ENCODE results near the gene CRYL1. TPM values are rescaled to one million over a fixed set of nuclear protein-coding genes. Genes with fewer than 3 reads are reported as not detected.
A peak's percentile ranks its signal among the peaks of the same experiment; 100 is the strongest.

Gene CRYL1
- polyA plus RNA-seq, 3 donors = 35.0 to 70.2 (median 51.4) TPM

GRCh38 chr13:20390526-20391175 is 135.0 kb downstream of the CRYL1 start:
- Histone ChIP-seq H3K4me3 (replicated peaks in 1 of 3; ENCODE audit: low read depth in 2 of 3, low read length in 3 of 3) (no peak overlapping the region), H3K9me3 (replicated peaks in 1 of 2; ENCODE audit: control insufficient read depth in 1 of 2, insufficient read depth in 1 of 2, low read length in 2 of 2) (peaks cover 9 to 20% of the 10 kb centered on the region in 2 donors), H3K9ac (ENCODE audit: insufficient read depth, low read length, poor library complexity, severe bottlenecking) (no peak overlapping the region), H3K27ac (ENCODE audit: low read depth in 1 of 2, low read length in 2 of 2) (no peak overlapping the region), H4K20me1 (ENCODE audit: insufficient read depth, low read length) (no peaks in the 10 kb centered on the region), H3K36me3 (replicated peaks in 1 of 2; ENCODE audit: control insufficient read depth in 1 of 2, insufficient read depth in 2 of 2, low read length in 2 of 2) (no peaks in the 10 kb centered on the region), H2AFZ (ENCODE audit: insufficient read depth, low read depth, low read length, poor library complexity, severe bottlenecking) (no peak overlapping the region), H3K27me3 (ENCODE audit: control insufficient read depth in 2 of 2, insufficient read depth in 2 of 2, low read length in 2 of 2) (no peaks in the 10 kb centered on the region), H3K4me2 (replicated peaks; ENCODE audit: extremely low read depth, low read length, poor library complexity, severe bottlenecking) (no peak overlapping the region), H3K79me2 (ENCODE audit: insufficient read depth, low read length) (no peaks in the 10 kb centered on the region), H3K4me1 (ENCODE audit: control insufficient read depth in 1 of 2, insufficient read depth in 2 of 2, low read length in 2 of 2) (peaks cover 10 to 12% of the 10 kb centered on the region in 2 donors)
- no peak for TF ChIP-seq CTCF (IDR thresholded peaks at IDR 0.05)
- Mint-ChIP-seq H3K27me3 (ENCODE audit: low read depth in 3 of 3) (peaks cover 0 to 7% (median 3%) of the 10 kb centered on the region in 3 donors), H3K4me3 (peak overlapping the region in 1 of 2 donors; percentile 49), H3K27ac (no peak overlapping the region), H3K9me3 (peaks cover 2 to 28% (median 8%) of the 10 kb centered on the region in 7 donors), H3K4me1 (peaks cover 14% of the 10 kb centered on the region), H3K36me3 (no peaks in the 10 kb centered on the region)
- no peak for DNase-seq
- WGBS (ENCODE audit: insufficient coverage) = 93% methylated on average over 22 of the region's 26 CpGs
- intact Hi-C loops (cut with micrococcal nuclease) = no loop called here

GRCh38 chr13:20389696-20390525 is 135.7 kb downstream of the CRYL1 start:
- 98% methylated on average over 9 of the region's 13 CpGs for WGBS (ENCODE audit: insufficient coverage)
- H3K9me3 ChIP-seq (replicated peaks in 1 of 2; ENCODE audit: control insufficient read depth in 1 of 2, insufficient read depth in 1 of 2, low read length in 2 of 2) = peaks cover 9 to 20% of the 10 kb centered on the region in 2 donors
- no peak overlapping the region for H3K9ac ChIP-seq (ENCODE audit: insufficient read depth, low read length, poor library complexity, severe bottlenecking)
- Mint-ChIP-seq H3K4me3 (no peak overlapping the region), H3K4me1 (peaks cover 14% of the 10 kb centered on the region), H3K9me3 (peaks cover 2 to 28% (median 8%) of the 10 kb centered on the region in 7 donors), H3K36me3 (no peaks in the 10 kb centered on the region), H3K27me3 (ENCODE audit: low read depth in 3 of 3) (peaks cover 0 to 7% (median 3%) of the 10 kb centered on the region in 3 donors), H3K27ac (no peak overlapping the region)
- no peaks in the 10 kb centered on the region for H3K27me3 ChIP-seq (ENCODE audit: control insufficient read depth in 2 of 2, insufficient read depth in 2 of 2, low read length in 2 of 2)
- H3K4me3 ChIP-seq (replicated peaks in 1 of 3; ENCODE audit: low read depth in 2 of 3, low read length in 3 of 3) = no peak overlapping the region
- no peaks in the 10 kb centered on the region for H3K79me2 ChIP-seq (ENCODE audit: insufficient read depth, low read length)
- no peaks in the 10 kb centered on the region for H4K20me1 ChIP-seq (ENCODE audit: insufficient read depth, low read length)
- DNase-seq = no peak
- H3K27ac ChIP-seq (ENCODE audit: low read depth in 1 of 2, low read length in 2 of 2) = no peak overlapping the region
- intact Hi-C loops (cut with micrococcal nuclease) = no loop called here
- H3K36me3 ChIP-seq (replicated peaks in 1 of 2; ENCODE audit: control insufficient read depth in 1 of 2, insufficient read depth in 2 of 2, low read length in 2 of 2) = no peaks in the 10 kb centered on the region
- peaks cover 10 to 12% of the 10 kb centered on the region in 2 donors for H3K4me1 ChIP-seq (ENCODE audit: control insufficient read depth in 1 of 2, insufficient read depth in 2 of 2, low read length in 2 of 2)
- no peak for TF ChIP-seq CTCF (IDR thresholded peaks at IDR 0.05)
- no peak overlapping the region for H3K4me2 ChIP-seq (replicated peaks; ENCODE audit: extremely low read depth, low read length, poor library complexity, severe bottlenecking)
- no peak overlapping the region for H2AFZ ChIP-seq (ENCODE audit: insufficient read depth, low read depth, low read length, poor library complexity, severe bottlenecking)
